Measurements from ENCODE around the gene ISG15.
"Not testable (repeated sequence)": the region's sequence is repeated elsewhere in the genome, so short reads cannot be mapped to it uniquely, and the experiment has no call there.

The ISG15 gene

DNA sequence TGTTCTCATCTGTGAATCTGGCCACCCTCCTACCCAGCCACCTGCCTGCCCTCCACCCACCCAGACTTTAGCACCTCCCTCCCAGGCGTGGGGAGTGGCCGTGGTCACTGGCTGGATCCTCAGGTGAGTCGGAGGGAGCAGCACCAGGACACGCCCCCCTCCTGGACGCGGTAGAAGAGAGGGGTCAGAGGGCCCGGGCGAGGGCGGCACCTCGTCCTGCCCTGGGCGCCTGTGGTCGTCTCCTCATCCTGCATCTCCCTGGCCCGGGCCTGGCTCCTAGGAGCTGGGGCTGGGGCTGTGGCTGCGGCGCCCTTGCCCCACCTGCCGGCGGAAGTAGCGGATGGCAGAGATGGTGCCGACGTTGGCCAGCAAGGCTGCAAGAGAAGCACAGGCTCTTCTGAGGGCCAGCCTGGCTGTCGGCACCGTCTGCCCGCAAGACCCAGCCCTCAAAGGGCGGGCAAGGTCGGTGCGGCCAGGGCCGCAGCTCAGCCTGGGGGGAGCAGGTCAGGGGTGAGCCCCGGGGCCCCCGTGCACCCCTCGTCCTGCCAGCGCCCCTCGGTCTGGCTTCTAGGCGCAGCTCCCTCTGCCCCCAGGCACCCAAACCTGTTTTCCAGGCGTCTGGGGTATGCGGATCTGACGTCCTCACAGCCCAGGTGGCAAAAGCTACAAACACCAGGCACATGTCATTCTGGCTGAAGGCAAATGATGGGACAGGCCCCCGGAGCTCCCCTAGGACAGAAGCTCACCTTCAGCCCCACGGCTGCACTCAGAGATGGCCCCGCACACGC lies 37.2 kb upstream of the ISG15 start:
- peak; percentile 71 for DNase-seq

DNA sequence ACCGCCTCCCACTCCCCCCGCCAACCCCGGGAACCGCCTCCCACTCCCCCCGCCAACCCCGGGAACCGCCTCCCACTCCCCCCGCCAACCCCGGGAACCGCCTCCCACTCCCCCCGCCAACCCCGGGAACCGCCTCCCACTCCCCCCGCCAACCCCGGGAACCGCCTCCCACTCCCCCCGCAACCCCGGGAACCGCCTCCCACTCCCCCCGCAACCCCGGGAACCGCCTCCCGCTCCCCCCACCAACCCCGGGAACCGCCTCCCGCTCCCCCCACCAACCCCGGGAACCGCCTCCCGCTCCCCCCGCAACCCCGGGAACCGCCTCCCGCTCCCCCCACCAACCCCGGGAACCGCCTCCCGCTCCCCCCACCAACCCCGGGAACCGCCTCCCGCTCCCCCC lies 36.5 kb upstream of the ISG15 start:
- DNase-seq: not testable (repeated sequence)

DNA sequence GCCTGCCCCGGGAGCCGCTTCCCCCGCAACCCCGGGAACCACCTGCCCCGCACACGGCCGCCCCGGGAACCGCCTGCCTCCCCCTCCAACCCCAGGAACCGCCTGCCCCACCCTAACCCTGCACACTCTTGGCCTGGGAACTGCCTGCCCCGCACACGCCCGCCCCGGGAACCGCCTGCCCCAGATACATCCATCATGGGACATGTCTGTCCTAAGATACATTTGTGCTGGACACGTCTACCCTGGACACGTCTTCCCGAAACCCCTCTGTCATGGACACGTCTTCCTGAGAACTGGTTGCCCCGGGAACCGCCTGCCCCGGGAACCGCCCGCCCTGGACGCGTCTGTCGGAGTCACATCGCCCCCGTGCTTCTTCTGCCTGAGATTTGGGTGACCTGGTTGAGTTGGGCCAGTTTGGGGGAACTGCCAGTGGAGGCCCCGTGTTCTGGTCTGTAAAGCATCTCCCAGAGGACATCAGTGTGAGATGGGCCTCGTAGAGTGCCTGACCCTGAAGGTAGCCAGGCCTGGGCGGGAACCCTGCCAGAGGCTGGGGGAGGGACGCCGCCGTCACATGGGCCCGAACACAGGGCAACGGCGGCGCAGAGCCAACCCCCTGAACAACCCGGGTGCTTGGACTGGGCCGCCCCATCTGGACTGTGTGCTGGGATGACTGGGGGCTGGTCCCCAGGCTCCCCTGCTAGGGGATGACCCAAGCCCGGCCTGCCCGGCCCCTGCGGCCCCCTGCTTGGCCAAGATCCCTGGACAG lies 35.0 kb upstream of the ISG15 start:
- DNase-seq: no peak

DNA sequence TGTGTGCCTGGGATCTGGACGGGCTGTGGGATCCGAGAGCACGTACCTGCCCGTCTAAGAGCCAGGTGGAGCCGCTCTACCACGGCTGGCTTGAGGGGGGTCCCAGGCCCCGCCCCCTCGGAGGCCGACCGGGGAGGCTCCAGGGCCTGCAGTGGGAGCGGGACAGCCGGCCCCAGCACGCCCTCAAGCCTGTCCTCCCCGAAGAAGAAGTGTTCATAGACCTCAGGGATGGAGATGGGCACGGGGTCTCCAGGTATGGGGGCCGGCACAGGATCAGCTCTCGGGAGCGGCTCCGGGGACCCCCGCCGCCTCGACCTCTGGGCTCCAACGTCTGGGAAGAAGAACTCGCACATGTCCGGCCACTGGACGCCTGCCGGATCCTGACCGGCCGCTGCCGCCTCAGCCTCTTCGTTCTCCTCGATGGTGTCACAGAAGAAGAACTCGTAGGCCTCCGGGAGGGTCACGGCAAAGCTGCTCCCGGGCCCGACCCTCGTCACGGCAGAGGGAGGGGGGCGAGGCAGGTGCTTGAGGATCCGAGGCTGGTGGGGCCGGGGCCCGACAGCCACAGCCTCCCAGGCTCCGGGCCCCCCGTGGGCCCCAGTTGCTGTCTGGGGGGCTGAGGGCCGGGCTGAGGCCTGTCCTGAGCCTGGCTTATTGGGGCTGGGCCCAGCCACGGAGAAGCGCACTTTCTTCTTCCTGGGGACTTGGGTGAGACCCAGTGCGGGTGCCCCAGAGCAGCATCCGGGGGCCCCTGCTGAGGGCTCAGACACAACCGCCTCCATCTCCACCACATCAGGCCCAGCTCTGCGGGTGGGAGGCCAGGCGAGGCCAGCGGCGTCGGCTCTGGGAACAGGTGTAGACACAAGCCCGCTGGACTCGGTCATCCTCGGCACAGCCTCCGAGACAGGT lies 34.2 kb upstream of the ISG15 start:
- DNase-seq: no peak

DNA sequence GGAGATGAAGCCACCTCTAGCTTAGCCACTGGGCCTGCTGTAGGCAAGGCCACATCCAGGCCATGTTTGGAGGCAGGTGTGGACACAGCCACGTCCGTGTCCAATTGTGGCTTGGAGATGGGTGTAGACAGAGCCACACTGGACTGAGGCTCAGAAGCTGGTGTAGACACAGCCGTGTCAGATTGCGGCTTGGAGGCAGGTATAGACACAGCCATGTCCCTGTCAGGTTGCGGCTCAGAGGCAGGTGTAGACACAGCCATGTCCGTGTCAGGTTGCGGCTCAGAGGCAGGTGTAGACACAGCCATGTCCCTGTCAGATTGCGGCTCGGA lies 33.6 kb upstream of the ISG15 start:
- no peak for DNase-seq

DNA sequence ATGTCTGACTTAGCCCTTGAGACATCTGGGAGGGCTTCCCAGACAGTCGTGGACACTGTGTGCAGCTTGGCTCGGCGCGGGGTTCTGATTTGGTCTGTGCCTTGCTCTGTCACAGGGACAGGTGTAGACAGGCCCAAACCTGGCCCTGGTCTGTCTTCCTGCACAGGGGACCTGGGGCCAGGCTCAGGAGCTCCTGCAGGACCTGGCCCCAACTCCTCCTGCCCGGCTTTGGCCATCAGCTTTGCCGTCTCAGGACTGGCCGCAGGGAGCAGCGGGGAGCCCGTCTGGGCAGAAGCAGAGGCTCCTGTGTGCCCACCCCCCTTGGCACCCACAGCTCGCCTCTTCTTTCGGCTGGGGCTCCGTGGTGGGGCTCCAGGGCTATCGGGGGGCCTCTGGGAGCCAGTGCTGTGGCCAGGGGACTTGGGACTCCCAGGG lies 33.1 kb upstream of the ISG15 start:
- DNase-seq: no peak

DNA sequence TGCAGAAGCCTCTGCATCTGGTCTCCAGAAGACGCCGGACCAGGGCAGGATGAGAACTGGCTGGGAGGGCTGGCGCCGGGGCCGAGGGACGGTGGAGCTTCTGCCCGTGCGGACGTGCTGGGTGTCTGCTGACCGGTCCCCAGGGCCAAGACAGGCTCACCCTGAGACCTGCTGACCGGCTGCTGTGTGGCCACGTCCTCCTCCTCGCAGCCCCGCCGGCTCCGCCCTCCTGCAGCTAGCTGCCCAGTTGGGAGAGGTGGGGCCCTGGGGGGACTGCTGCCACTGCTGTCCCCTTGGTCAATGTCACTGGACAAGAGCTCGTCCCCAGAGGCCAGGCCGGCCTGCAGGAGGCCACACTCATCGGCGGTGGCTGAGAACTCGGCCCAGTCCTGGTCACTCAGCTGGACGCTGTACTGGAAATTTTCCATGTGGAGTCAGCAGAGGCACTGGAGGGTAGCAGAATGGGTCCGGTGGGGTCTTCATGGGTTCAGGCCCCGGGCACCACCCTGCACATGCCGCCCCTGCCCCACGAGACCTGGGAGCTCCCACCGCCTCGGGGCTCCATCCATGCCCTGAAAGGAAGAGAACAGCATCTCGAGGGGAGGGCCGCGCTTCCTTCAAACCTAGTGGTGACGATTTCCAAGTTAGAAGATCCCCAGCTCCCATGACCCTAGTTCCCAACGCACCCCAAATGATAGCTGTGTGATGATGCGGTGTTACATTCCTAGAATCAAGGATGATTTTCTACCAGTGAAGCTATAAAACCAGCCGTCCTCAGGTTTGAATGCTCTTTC lies 32.5 kb upstream of the ISG15 start:
- DNase-seq: no peak

DNA sequence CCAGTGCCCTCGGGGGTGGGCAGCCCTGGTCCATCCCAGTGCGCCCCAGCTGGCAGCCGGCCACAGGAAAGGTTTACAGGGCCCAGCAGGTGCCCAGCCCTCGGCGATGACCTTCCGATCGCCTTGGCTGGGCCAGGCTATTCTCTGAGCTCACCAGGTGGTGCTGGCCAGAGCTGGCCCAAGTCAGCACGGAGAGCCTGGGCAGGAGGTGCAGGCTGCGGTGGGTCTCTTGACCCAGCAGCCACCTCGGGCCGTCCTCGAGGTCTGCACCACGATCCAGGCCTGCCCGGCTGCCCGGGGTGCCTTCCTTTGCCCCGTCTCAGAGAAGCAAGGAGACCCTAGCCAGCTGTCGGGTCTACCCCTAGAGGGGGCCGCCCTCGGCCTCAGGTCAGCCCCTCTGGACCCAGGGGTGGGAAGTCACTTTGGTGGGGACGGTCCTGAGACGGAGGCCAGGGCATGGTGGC lies 31.8 kb upstream of the ISG15 start:
- DNase-seq: no peak

DNA sequence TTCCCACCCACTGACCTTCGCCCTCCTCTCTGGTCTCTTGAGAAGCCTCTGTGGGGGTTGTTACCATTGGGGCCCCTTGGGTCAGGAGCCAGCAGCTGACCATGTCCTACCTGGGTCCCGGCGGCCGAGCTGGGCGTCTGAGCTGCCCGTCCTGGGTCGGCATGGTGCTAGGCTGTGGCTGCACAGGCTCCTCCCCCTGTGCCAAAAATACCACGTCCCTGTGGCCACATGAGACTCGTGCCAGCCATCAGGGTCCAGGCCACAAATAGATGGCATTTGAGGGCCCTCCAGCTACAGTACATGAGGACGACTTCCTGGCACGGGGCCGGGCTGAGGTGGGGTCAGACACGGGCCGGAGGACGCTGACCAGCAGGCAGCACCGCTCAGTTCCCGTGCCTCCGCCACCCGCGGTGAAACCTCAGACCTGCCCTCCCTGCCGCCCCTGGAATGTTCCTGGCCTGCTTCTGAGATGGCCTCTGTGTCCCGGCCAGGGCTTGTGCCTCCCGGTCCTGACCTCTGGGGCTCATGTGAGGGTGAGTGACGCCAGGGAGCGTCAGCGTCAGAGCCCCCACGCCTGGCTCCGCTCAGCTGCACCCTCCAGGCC lies 31.2 kb upstream of the ISG15 start, which contains the start of gene PERM1:
PERM1 (minus strand) TSS at position 139 of the 604 bp plus-strand sequence. CDS start 1,064 bp downstream, outside the sequence.
- no peak for DNase-seq

DNA sequence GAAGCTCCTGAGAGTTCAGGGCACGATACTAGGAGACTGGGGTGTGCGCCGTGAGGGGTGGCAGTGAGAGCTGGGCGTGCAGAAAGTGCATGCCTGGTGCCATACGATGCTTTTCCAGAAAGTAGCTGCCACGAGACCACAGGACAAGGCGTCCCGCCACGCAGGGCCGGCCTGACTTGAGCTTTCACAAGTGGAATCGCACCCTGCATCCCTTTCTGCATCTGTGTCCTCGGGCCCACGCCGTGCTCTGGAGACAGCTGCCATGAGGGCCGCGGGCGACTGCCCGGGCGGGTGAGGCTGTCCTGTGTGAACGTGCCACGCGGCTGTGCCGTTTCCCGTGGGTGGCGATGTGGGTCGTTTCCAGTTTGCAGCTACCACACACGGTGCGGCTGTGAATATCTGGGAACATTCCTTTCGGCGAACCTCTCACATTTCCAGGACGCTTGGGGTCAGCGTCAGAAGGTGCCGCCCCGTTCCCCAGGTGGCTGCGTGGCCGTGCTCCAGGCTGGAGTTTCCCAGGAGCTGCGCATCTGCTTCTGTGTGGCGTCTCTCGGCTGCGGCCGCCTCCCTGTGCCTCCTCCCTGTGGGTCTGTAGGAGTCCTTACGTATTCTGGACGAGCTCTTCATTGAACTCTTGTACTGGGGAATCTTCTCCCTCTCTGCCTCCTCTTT lies 30.4 kb upstream of the ISG15 start:
- no peak for DNase-seq

DNA sequence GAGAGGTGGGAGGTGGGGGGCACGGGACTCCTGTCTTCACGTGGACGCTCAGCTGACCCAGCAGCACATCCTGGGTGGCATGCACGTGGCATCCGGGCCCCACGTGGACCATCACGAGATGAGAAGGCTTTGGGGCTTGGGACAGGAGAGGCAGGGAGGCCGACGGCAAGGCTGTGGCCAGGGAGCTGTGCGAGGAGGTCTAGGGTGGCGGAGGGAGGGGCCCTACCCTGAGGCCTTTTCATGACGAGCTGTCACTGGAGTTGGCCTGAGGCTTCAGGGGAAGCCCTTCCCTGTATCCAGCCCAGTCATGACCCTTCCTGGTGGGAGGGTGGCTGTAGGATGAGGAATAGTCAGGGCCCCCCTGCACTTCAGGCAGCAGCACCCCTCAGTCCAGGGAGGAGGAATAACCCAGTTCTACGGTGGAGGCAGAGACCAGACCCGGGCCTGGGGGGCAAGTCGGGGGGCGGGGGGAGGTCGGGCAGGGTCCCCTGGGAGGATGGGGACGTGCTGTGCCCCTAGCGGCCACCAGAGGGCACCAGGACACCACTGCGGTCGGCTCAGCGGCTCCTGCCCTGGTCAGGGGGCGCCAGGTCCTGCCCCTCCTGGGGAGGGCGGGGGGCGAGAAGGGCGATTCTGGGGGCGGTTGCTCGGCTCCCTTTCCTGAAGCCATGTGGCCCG lies 29.4 kb upstream of the ISG15 start:
- peak; percentile 69 for DNase-seq

DNA sequence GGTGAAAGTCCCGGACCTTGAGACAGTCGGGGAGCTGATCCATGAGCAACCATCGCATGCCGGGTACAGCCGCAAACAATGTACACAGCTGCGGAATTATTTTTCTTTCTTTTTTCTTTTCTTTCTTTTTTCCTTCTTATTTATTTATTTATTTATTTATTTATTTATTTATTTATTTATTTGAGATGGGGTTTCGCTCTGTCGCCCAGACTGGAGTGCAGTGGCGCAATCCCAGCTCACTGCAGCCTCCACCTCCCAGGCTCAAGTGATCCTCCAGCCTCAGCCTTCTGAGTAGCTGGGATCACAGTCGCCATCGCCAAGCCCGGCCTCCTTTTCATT lies 28.9 kb upstream of the ISG15 start:
- DNase-seq: no peak

DNA sequence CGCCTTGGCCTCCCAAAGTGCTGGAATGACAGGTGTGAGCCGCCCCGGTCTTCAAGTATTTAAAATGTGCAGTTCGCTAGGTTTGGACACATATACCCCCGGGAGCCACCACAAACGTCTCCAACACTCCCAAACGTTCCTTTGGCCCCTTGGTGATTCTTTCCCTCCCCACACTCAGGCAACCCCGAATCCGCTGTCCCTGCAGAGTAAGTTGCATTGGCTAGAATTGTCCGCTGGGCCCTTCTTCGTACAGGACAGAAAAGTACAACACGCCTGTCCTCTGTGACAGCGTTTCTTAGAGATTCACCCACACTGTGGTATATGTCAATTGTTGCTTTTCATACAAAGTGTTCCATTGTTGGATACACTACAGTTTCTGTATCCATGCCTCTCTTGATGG lies 28.2 kb upstream of the ISG15 start:
- no peak for DNase-seq

DNA sequence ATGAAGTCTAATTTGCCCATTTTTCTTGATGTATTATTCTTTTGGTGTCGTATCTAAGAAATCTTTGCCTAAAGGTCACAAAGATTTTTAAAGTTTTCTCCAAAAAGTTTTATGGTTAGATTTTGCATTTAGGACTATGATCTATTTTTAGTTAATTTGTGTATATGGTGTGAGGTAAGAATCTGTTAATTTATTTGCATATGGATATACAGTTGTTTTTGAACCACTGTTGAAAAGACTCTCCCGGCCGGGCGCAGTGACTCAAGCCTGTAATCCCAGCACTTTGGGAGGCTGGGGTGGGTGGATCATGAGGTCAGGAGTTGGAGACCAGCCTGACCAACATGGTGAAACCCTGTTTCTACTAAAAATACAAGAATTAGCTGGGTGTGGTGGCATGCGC lies 25.2 kb upstream of the ISG15 start:
- not testable (repeated sequence) for DNase-seq

DNA sequence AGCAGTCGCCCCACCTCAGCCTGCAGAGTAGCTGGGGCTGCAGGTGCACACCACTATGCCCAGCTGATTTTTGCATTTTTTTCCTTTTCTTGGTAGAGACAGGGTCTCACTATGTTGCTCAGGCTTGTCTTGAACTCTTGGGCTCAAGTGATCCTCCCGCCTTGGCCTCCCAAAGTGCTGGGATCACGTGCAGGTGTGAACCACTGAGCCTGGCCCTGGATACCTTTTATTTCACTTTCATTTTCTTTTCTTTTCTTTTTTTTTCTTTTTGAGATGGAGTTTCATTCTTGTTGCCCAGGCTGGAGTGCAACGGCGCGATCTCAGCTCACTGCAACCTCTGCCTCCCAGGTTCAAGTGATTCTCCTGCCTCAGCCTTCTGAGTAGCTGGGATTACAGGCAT lies 22.0 kb upstream of the ISG15 start:
- not testable (repeated sequence) for DNase-seq

DNA sequence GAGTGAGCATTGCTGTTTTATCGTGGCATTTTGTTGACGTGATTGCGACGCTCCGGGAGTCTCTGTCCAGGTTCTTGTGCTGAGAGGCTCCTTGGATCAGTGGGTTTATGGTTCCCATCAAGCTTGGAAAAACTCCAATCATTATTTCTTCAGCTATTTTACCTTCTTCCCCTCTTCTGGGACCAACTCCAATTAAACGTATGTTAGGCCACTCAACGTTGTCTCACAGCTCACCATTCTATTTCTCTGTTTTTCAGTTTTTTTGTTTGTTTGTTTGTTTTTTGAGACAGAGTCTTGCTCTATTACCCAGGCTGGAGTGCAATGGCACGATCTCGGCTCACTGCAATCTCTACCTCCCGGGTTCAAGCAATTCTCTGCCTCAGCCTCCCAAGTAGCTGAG lies 21.4 kb upstream of the ISG15 start:
- no peak for DNase-seq

DNA sequence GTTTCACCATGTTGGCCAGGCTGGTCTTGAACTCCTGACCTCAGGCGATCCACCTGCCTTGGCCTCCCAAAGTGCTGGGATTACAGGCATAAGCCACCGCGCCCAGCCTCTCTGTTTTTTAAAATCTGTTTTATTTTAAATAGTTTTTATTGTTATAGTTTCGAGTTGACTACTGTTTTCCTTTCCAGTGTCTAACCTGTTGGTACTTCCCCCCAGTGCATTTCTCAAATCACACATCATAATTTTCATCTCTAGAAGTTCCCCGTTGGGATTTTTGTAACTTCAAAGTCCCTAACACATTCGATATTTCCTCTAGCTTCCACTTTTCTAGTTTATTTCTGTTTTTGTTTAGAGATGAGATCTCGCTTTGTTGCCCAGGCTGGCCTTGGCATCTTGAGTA lies 20.9 kb upstream of the ISG15 start:
- no peak for DNase-seq

DNA sequence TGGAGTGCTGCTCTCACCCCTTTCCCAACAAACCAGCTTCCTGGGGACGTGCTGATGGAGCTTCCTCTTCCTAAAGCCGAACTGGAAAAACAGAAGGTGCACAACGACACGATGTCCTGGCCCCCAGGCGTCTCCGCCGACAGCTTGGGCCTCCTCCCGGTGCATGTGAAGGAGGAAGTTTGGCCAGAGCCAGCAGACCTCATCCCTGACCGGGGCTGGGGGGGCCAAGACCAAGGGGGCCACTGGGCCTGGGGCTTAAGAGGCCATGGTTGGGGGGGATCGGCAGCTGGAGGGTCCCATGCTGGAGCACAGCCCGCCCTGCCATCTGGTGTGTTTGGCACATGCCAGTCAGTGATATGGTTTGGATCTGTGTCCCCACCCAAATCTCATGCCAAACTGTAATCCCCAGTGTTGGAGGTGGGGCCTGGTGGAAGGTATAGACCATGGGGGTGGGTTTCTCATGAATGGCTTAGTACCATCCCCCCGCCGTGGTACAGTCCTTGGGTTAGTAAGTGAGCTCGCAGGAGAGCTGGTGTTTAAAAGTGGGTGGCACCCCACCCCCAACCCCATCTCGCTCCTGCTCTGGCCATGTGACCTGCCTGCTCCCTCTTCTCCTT lies 19.8 kb upstream of the ISG15 start:
- no peak for DNase-seq

DNA sequence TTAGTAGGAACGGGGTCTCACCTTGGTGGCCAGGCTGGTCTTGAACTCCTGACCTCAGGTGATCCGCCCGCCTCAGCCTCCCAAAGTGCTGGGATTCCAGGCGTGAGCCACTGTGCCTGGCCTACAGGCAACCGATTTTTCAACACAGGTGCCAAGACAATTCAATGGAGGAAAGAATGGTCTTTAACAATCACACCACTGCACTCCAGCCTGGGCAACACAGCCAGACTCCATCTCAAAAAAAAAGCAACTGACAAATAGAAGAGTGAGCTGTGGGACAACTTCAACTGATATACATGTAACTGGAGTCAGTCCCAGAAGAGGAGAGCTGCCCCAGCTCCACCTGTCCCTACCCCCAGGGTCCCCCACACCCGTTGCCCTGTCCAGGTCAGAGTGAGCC lies 18.8 kb upstream of the ISG15 start:
- not testable (repeated sequence) for DNase-seq
